Measurements from ENCODE around the gene KHSRP. TPM values are rescaled to one million over a fixed set of nuclear protein-coding genes. Genes with fewer than 3 reads are reported as not detected.

Gene KHSRP
- total and polyA plus RNA-seq, 2 of the 13 experiments (the other 11 are each of a cell fraction or from before 2014, with no cell fraction given) = 72.1 to 129 TPM

DNA sequence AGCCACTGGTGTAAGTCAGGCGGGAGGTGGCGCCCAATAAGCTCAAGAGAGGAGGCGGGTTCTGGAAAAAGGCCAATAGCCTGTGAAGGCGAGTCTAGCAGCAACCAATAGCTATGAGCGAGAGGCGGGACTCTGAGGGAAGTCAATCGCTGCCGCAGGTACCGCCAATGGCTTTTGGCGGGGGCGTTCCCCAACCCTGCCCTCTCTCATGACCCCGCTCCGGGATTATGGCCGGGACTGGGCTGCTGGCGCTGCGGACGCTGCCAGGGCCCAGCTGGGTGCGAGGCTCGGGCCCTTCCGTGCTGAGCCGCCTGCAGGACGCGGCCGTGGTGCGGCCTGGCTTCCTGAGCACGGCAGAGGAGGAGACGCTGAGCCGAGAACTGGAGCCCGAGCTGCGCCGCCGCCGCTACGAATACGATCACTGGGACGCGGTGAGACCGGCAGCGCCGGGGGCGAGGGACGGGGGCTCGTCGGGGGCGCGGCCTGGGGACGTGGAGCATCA lies 52.0 kb downstream of the KHSRP start, which contains the start of gene ALKBH7 (continued):
- no peak for TF ChIP-seq ZBTB40 (IDR thresholded peaks at IDR 0.05)
- TF ChIP-seq ZBTB40 (CRISPR knock-in tag; IDR thresholded peaks at IDR 0.05) = no peak
- peak; percentile 41; the same call in 1 of the 2 replicates for TF ChIP-seq RAD21 (CRISPR knock-in tag; IDR thresholded peaks at IDR 0.05)
- peak; percentile 64 for TF ChIP-seq NCOR1 (IDR thresholded peaks at IDR 0.05; ENCODE audit: borderline replicate concordance, low read length)
- 0 out of 2 replicates have a peak, but pooled peaks have one; percentile 27 for TF ChIP-seq ZNF143 (CRISPR knock-in tag; IDR thresholded peaks at IDR 0.05)
- no peak for TF ChIP-seq HNRNPK (IDR thresholded peaks at IDR 0.05; ENCODE audit: low read depth, low read length, poor library complexity, severe bottlenecking)
- TF ChIP-seq ZNF598 (CRISPR knock-in tag; IDR thresholded peaks at IDR 0.05; ENCODE audit: borderline replicate concordance) = 0 out of 2 replicates have a peak, but pooled peaks have one; percentile 14
- no peak for TF ChIP-seq PRDM10 (CRISPR knock-in tag; IDR thresholded peaks at IDR 0.05; ENCODE audit: low read depth)
- TF ChIP-seq THAP11 (CRISPR knock-in tag; IDR thresholded peaks at IDR 0.05) = peak; percentile 16; the same call in 1 of the 2 replicates
- TF ChIP-seq NR1H2 (CRISPR knock-in tag; IDR thresholded peaks at IDR 0.05; ENCODE audit: borderline replicate concordance, low read depth) = no peak; the same call in 1 of the 2 replicates
